DND-41 (cell line): Measurements from ENCODE around the gene GPC1.

Experiments
- EZH2 ChIP-seq: IDR thresholded peaks from 3 replicates; pipeline ENCODE4 v1.6.1; 2012; ENCODE audit warnings: borderline replicate concordance, low read depth, mild to moderate bottlenecking, moderate library complexity, low read length, inconsistent platforms; ENCODE audit not compliant: severe bottlenecking
- TF ChIP-seq, protein P1 (sequence below): IDR thresholded peaks from 2 replicates; pipeline ENCODE4 v1.5.1; 2012; ENCODE audit warnings: borderline replicate concordance, low read length, moderate library complexity, mild to moderate bottlenecking; ENCODE audit not compliant: poor library complexity, severe bottlenecking; ENCODE audit errors: extremely low read depth

DNA sequence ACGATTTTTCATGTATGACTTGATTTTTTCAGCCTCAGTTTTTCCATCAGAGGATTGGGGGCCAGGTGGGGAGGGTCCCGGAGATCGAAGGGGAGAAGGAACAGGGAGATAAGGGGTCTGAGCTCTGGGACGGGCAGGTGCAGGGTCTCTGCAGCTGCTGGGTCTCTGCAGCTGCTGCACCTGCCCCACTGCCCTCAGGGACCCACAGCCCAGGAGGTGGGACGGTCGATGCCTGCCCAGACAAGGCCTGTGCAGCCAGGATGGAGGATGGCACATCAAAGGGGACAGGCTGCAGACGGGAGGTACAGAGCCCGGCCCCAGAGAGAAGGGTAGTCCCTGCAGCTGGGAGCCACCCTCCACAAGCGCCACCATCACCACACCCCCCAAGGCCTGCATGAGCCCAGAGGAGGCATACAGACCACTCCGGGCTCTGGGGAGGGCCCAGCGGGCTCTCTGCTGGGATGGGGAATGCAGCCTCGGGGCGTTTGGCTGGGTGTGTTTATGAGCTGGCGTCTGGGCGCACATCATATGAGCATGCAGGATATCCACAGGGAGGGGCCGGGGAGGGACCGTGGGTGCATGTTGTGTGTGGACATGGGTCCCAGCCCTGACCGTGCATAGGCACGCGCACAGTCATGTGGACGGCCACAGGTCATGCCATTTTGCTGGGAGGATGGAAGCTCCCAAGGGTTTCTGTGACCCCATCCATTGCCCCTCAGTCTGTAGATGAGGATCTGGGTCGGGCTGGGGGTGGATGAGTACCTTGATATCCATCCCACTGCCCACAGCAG is 34.9 kb upstream of the GPC1 start:
- TF ChIP-seq, protein P1, sequence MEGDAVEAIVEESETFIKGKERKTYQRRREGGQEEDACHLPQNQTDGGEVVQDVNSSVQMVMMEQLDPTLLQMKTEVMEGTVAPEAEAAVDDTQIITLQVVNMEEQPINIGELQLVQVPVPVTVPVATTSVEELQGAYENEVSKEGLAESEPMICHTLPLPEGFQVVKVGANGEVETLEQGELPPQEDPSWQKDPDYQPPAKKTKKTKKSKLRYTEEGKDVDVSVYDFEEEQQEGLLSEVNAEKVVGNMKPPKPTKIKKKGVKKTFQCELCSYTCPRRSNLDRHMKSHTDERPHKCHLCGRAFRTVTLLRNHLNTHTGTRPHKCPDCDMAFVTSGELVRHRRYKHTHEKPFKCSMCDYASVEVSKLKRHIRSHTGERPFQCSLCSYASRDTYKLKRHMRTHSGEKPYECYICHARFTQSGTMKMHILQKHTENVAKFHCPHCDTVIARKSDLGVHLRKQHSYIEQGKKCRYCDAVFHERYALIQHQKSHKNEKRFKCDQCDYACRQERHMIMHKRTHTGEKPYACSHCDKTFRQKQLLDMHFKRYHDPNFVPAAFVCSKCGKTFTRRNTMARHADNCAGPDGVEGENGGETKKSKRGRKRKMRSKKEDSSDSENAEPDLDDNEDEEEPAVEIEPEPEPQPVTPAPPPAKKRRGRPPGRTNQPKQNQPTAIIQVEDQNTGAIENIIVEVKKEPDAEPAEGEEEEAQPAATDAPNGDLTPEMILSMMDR: no peak
- TF ChIP-seq EZH2: no peak
